ENCODE data around the gene SPAG5.

SPAG5 gene, protein sequence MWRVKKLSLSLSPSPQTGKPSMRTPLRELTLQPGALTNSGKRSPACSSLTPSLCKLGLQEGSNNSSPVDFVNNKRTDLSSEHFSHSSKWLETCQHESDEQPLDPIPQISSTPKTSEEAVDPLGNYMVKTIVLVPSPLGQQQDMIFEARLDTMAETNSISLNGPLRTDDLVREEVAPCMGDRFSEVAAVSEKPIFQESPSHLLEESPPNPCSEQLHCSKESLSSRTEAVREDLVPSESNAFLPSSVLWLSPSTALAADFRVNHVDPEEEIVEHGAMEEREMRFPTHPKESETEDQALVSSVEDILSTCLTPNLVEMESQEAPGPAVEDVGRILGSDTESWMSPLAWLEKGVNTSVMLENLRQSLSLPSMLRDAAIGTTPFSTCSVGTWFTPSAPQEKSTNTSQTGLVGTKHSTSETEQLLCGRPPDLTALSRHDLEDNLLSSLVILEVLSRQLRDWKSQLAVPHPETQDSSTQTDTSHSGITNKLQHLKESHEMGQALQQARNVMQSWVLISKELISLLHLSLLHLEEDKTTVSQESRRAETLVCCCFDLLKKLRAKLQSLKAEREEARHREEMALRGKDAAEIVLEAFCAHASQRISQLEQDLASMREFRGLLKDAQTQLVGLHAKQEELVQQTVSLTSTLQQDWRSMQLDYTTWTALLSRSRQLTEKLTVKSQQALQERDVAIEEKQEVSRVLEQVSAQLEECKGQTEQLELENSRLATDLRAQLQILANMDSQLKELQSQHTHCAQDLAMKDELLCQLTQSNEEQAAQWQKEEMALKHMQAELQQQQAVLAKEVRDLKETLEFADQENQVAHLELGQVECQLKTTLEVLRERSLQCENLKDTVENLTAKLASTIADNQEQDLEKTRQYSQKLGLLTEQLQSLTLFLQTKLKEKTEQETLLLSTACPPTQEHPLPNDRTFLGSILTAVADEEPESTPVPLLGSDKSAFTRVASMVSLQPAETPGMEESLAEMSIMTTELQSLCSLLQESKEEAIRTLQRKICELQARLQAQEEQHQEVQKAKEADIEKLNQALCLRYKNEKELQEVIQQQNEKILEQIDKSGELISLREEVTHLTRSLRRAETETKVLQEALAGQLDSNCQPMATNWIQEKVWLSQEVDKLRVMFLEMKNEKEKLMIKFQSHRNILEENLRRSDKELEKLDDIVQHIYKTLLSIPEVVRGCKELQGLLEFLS

DNA sequence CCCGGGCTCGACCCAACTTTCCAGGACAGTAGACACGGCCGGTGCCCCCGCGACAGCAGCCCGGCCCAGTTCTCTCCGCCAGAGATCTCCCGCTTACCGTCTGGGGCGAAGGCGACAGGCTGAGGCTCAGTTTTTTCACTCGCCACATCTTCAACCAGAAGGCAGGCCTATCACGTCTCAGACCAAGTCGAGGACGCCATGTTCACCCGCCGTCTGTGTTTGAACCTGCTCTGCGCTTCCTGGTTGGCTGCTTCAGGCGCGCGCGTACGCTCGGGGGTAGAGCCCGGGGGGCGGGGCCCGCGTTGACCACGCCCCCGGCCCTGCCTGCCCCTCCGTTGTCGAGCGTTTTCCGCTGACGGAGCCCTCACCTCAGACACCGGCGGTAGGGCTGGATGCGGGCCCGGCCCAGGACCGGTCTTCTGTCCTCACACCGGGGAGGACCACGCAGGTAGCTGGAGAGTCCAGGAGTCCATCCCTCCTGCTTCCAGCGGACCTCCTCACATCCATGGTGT is at the start of gene SPAG5:
Gene SPAG5 (minus strand): TSS at position 227 of the 512 bp plus-strand sequence. CDS start 79 bp downstream, at position 148.
- ChIA-PET POLR2A (interaction anchor here (0.8 to 1.2 kb wide), 9 partner anchors 12 to 238 kb away, joined by 3 to 8 read pairs (median 3); partner anchors contain the start of genes ALDOC, BLTP2, PIGS and RPL23A), CTCF (interaction anchor here (0.8 to 3.3 kb wide), 9 partner anchors 12 to 114 kb away, joined by 3 to 23 read pairs (median 6); partner anchors contain the start of gene RSKR)
- peak; percentile 100 for DNase-seq (ENCODE audit: extremely low spot score)
- TF ChIP-seq, protein P1, sequence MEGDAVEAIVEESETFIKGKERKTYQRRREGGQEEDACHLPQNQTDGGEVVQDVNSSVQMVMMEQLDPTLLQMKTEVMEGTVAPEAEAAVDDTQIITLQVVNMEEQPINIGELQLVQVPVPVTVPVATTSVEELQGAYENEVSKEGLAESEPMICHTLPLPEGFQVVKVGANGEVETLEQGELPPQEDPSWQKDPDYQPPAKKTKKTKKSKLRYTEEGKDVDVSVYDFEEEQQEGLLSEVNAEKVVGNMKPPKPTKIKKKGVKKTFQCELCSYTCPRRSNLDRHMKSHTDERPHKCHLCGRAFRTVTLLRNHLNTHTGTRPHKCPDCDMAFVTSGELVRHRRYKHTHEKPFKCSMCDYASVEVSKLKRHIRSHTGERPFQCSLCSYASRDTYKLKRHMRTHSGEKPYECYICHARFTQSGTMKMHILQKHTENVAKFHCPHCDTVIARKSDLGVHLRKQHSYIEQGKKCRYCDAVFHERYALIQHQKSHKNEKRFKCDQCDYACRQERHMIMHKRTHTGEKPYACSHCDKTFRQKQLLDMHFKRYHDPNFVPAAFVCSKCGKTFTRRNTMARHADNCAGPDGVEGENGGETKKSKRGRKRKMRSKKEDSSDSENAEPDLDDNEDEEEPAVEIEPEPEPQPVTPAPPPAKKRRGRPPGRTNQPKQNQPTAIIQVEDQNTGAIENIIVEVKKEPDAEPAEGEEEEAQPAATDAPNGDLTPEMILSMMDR (IDR thresholded peaks at IDR 0.05; ENCODE audit: control extremely low read depth, extremely low read depth, low read depth, missing control alignments): no peak

DNA sequence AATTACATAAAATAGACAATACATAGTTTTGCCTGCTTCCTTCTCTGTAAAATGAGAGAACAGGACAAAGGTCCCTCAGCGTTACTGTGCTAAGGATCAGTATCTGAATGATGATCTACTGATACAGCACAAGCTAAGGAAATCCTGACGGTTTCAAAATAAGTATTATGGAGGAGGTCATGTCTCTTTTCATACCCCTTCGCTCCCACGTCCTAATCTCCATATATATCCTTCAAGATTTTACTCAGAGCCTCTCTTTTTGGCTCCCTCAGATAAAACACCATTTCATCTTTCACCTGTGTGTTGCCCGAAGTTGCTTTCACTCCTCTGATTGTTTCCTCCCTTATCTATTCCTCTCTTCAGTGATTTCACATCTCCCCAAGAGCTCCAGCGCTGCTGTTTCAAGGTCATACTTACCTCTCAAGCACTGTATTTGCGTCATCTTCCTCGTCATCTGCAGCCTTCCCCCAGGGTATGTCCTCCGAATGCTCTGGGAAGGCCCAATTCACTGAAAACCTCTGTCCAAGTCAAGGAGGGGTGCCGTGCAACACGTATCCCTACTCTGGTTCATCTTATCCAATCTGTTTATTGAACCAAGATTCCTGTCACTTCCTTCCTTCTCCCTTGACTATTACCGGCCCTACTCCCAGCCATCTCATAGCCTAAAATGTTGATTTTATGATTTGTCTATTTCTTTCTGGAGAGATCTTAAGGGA is 47.4 kb upstream of the SPAG5 start:
- CTCF ChIA-PET: interaction anchor here (0.8 to 5.1 kb wide), 18 partner anchors 10 to 308 kb away, joined by 3 to 43 read pairs (median 4); partner anchors contain the start of genes RPL23A, SDF2, SUPT6H and TLCD1
- POLR2A ChIA-PET: interaction anchor here (1.1 kb wide), 1 partner anchor 38 kb away, joined by 3 read pairs; no protein-coding TSS in a partner anchor

DNA sequence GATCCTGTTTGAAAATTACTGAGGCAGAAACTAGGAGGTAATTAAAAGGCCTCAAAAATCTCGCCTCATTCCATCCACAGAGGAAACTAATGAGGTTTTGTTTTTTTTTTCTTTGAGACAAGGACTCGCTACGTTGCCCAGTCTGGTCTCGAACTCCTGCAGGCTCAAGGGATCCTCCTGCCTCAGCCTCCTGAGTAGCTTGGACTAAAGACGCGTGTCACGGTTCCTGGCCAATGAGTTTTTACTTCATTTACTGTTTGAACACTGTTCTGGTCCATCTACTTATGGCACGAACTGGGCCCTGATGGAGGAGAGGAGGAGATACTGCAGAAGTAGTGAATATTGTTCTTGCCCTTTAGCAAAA is 46.7 kb upstream of the SPAG5 start:
- TF ChIP-seq, protein P1 (IDR thresholded peaks at IDR 0.05; ENCODE audit: control extremely low read depth, extremely low read depth, low read depth, missing control alignments): no peak
- DNase-seq (ENCODE audit: extremely low spot score): no peak
- ChIA-PET CTCF (interaction anchor here (1.0 to 5.1 kb wide), 13 partner anchors 10 to 471 kb away, joined by 3 to 43 read pairs (median 4); partner anchors contain the start of genes SDF2, SUPT6H and TLCD1), POLR2A (interaction anchor here (0.9 to 1.2 kb wide), 5 partner anchors 16 to 69 kb away, joined by 3 to 5 read pairs (median 3); partner anchors contain the start of genes ALDOC, SDF2 and SUPT6H)

More for the DNA sequence above, 47.4 kb upstream of the SPAG5 start:
- TF ChIP-seq, protein P1 (IDR thresholded peaks at IDR 0.05; ENCODE audit: control extremely low read depth, extremely low read depth, low read depth, missing control alignments): no peak
- no peak for DNase-seq (ENCODE audit: extremely low spot score)

DNA sequence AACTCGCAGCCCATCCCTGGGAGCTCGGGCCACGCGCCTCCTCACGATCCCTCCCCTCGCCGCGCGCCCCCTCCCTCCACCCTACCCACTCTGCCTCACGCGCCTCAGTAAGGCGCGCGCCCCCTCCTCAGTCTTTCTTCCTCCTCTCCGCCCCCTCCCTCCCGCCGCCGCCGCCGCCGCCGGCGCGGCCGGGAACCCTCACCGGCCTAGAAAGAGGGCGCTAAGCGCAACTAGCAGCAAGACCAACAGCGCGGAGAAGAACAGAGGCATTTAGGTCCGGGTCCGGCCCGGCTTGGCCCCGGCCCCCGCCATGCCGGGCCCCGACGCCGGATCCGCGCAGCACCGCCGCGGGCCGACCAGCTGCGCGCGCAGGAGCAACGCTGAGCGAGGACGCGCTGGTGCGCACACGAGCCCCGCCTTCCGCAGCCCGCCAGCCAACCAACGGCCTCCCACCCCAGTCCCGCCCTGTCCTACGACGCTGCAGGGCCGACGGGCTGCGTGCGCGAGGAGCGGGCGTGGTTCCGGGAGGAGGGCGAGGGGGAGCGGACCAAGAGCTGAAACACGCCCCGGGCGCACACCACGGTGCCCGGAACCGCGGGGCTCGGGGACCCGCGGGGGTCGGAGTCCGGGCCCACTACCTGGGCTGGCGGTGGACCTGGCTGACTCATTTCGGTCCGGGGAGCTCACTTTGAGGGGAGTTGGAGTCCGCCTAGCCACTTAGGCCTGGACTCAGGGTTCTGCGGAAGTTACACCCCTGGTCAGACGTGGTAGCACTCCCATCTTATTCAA is 46.2 kb upstream of the SPAG5 start, which contains the start of gene BLTP2:
Gene BLTP2 (minus strand): TSS at position 372 of the 789 bp plus-strand sequence. CDS start 102 bp downstream, at position 270.
- peak; percentile 99 for DNase-seq (ENCODE audit: extremely low spot score)
- ChIA-PET CTCF (interaction anchor here (0.8 to 5.1 kb wide), 14 partner anchors 10 to 472 kb away, joined by 3 to 43 read pairs (median 4); partner anchors contain the start of genes NEK8, SDF2 and SUPT6H), POLR2A (interaction anchor here (0.9 to 1.2 kb wide), 5 partner anchors 17 to 68 kb away, joined by 3 to 5 read pairs (median 3); partner anchors contain the start of genes ALDOC, SDF2 and SUPT6H)
- TF ChIP-seq, protein P1 (IDR thresholded peaks at IDR 0.05; ENCODE audit: control extremely low read depth, extremely low read depth, low read depth, missing control alignments): no peak

All from GM10248 (cell line).